GM19438 (cell line): Measurements from ENCODE around the gene INSIG2.

Experiments
- ATAC-seq: cut with Tn5 transposase; IDR thresholded peaks from one replicate; pipeline ENCODE4 v1.9.1; 2021; ENCODE audit warnings: low read depth; ENCODE audit not compliant: unreplicated experiment

INSIG2 gene

GRCh38 chr2:118097657-118098056 is 9.4 kb downstream of the INSIG2 start:
- ATAC-seq = no peak

- ATAC-seq = no peak
These were observed 10.2 kb downstream of the INSIG2 start for GRCh38 chr2:118098307-118099030.

GRCh38 chr2:118102433-118103082 is 14.3 kb downstream of the INSIG2 start:
- no peak for ATAC-seq

- ATAC-seq = peak; percentile 94
These were observed 16.0 kb downstream of the INSIG2 start for GRCh38 chr2:118103951-118104940.

GRCh38 chr2:118105497-118105896 is 17.2 kb downstream of the INSIG2 start:
- ATAC-seq = no peak

GRCh38 chr2:118106926-118107325 is 18.7 kb downstream of the INSIG2 start:
- ATAC-seq = no peak

- no peak for ATAC-seq
These were observed 22.0 kb downstream of the INSIG2 start for GRCh38 chr2:118110310-118110709.

- no peak for ATAC-seq
These were observed 22.7 kb downstream of the INSIG2 start for GRCh38 chr2:118110991-118111390.

- ATAC-seq = no peak
These were observed 24.6 kb downstream of the INSIG2 start for GRCh38 chr2:118112771-118113334.

GRCh38 chr2:118114863-118115262 is 26.6 kb downstream of the INSIG2 start:
- ATAC-seq = no peak

GRCh38 chr2:118115761-118116160 is 27.5 kb downstream of the INSIG2 start:
- ATAC-seq = no peak

GRCh38 chr2:118118479-118118878 is 30.2 kb downstream of the INSIG2 start:
- no peak for ATAC-seq

GRCh38 chr2:118119158-118119727 is 31.0 kb downstream of the INSIG2 start:
- ATAC-seq = no peak

- ATAC-seq = no peak
These were observed 31.6 kb downstream of the INSIG2 start for GRCh38 chr2:118119761-118120400.

GRCh38 chr2:118120401-118120780 is 32.1 kb downstream of the INSIG2 start:
- no peak for ATAC-seq

GRCh38 chr2:118121101-118121500 is 32.8 kb downstream of the INSIG2 start:
- ATAC-seq = no peak

- no peak for ATAC-seq
These were observed 33.8 kb downstream of the INSIG2 start for GRCh38 chr2:118121986-118122524.

GRCh38 chr2:118122594-118123281 is 34.5 kb downstream of the INSIG2 start:
- ATAC-seq = peak; percentile 88
